Measurements from ENCODE around the gene MEX3A.
"Not testable (repeated sequence)": the region's sequence is repeated elsewhere in the genome, so short reads cannot be mapped to it uniquely, and the experiment has no call there.

MEX3A gene

DNA sequence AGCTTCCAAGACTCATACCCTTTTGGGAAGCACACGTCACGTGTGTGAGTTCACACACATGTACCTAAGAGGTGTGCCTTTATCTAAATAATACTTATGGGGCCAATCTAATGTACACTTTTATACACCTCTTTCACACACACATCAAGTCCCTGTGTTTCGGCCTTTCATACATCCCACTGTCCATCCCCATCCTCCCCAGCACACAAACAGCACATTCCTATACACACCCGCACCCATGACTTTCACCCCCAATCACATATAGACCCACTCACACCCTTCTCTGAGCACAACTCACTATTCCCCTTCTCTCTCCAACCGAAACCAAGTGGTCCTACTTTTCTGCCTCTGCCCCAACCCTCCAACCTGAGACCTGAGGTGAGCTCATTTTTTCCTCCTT is 3.5 kb downstream of the MEX3A start:
- DNase-seq: no peak

DNA sequence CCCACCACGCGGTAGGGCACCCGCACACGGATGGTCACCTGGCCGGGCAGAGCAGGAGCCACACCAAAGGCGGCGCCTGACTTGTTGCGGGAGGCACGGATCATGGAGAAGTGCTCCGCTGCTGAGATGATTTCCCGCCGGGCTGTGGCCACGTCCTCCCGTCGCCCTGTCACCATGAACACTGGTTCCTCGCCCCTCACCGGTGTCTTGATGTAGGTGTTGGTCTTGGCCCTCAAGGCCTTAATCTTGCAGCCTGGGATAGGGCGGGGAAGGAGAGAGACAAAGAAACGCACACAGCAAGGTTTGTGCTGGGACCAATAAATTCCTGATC is 4.9 kb downstream of the MEX3A start:
- DNase-seq: no peak

DNA sequence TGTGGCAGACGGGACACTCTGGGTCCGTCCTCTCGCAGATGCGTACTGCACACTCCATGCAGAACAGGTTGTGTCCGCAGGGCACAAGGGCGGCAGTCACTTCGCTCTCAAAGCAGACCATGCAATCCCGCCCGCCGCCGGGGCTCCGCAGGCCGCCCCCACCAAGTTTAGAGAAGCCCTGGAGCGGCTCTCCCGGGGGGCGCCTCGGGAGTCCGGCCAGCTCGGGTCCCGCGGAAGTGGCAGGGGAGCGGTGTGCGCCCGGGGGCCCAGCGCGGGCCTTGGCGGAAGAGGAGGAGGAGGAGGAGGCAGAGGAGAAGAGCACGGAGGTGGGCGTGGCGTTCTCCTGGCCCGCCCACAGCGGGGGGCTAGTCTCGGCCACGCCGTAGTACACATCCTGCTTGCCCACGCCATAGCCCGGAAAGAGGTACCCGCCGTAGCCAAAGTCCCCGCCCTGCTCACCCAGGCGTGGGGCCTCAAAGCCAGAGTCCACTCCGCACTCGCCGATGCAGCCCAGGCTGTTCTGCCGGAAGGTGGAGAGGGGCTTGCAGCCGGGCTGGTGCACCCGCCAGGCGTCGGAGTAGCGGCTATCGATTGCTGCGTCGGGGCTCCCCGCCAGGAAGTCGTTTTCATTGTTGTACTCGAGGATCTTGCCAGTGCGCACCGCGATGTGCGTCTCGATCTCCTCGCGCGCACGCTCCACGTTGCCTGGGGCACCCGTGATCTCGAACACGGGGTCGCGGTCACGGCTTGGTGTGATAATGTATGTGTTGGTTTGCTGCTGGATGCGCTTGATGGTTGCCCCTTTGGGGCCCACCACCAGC is 5.4 kb downstream of the MEX3A start:
- no peak for DNase-seq

DNA sequence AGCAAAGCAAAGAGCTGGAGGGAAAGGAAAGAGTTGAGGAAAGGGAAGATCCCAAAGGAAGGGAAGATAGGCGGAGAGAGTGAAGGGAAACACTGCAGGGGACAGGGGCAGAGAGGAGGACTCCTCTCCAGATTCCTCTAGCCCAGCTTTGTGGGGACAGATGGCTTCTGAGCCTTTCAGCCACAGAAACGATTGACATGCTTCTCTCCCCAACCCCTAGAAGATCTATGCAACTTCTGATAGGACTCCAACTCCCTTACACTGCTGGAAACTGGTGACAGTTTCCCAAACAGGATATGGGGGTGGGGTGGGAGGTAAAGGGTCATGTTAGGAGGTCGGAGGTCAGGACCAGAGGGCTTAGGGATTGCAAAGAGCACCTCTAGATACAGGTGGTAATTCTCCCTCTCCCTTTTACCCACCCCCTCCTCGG is 6.5 kb downstream of the MEX3A start:
- no peak for DNase-seq

DNA sequence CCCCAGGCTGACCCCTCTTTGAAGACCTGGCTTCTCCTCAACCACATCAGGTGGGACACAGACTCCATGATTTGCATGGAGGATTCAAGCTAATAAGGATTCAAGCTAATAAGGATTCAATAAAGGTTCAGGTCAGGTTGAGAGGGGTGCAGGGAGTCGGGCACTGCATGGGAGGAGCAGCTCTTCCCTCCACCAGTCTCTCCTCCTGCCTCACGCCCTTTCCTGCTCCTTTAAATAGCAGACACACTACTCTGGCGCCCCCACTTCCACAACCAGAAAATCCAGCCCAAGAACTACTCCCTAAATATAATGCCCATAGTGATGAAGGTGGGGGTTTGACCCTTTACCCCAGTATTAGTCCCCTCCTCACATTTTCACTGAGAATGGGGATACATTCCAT is 7.1 kb downstream of the MEX3A start:
- peak in 1 of 2 donors; percentile 15 for DNase-seq

DNA sequence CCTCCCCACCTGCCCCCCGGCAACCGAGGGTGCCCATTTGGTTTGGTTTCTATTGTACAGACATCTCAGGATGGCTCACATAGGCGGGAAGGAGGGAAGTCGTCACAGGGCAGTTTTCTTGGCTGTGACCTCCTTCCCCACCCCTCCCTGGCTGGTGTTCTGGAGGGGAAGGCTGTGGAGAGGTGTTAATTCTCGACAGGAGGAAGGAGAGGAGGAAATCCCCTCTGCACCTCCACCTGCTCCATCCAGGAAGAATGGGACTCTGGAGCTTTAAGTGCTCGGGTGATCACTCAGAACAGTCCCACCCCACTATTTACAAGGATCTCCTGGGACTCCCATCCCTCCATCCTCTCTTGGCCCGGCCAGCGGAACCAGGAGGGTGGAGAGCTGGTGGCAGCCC is 7.6 kb downstream of the MEX3A start:
- no peak for DNase-seq

GRCh38 chr1:156073740-156074139 is 8.5 kb downstream of the MEX3A start:
- no peak for DNase-seq

DNA sequence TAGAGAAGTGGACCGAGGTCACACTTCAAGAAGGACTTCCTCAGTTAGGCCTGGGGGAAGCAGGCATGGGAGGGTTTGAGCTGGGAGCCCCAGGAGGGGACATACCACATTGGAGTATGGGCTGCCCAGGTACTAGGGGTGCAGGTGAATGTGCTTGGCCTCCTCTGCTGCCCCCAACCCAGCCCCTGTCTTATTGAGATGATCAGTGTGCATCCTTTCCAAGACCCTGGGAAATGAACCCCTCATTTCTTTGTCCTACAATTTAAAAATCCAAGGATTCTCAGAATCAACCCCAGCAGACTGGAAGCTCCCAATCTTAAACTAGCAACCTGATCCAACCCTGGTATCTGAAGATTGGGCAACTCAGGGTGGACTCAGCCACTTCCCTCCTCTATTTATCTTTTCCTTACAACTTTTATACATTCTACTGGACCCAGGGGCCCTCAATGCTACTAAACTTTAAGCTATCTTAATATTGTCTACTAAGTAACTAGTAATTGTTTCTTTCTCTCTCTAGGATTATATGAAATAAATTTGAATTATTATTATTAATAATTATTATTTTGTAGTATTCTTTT is 9.1 kb downstream of the MEX3A start:
- no peak for DNase-seq

DNA sequence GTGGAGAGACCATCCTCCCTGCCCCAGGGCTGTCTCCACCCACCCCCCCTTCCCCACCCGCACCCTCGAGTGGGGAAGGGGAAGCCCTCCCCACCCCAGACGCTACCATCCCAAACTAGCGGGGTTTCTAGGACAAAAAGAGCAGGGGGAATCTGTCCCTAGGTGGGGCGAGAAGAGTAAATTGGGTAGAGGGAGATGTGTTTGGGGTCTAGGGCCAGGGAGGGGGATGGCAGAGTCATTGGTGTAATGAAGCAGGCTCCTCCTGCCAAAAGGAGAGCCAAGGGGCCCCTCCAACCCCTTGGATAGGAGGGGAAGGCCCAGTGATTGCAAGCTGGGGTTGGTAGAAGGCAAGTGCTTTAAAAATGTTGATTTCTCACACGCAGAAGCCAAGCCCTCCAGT is 10.0 kb downstream of the MEX3A start:
- no peak for DNase-seq

DNA sequence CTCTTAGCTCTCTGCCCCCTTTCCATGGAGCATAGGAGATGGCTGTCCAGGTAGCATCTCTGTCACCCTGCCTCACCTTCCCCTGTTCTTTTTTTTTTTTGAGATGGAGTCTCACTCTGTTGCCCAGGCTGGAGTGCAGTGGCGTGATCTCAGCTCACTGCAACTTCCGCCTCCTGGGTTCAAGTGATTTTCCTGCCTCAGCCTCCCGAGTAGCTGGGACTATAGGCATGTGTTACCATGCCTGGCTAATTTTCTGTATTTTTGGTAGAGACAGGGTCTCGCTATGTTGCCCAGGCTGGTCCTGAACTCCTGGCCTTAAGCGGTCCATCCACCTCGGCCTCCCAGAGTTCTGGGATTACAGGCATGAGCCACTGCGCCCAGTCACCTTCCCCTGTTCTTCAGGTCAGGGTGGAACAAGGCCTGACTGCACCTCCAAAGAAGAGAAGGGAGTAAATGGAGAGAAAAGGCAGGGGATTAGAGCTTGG is 10.9 kb downstream of the MEX3A start:
- not testable (repeated sequence) for DNase-seq

DNA sequence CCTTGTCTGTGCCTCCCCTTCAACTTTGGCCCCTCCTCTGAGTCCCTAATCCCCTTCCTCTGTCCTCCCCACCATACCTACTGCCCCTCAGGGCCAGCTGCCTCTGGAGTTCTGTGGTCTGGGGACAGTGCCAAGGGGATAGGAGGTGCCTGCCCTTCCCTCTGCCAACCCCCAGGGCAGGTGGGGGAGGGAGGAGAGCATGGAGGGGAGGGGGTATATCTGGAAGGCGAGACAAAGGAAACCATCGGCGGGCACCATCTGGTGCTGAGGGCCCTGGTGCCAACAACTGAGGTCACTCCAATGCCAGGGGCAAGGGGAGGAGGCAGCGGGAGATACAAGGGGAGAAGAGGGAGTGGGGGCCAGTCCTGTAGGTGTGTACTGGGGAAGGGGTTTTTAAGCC is 11.7 kb downstream of the MEX3A start:
- DNase-seq: no peak

GRCh38 chr1:156069490-156070455 is 12.5 kb downstream of the MEX3A start:
- DNase-seq: no peak

- no peak for DNase-seq
Observed at GRCh38 chr1:156067262-156067661, 15.0 kb downstream of the MEX3A start.

- no peak for DNase-seq
Observed at GRCh38 chr1:156065871-156066270, 16.4 kb downstream of the MEX3A start.

- no peak for DNase-seq
Observed at GRCh38 chr1:156065212-156065611, 17.1 kb downstream of the MEX3A start.

GRCh38 chr1:156064615-156065014 is 17.6 kb downstream of the MEX3A start:
- no peak for DNase-seq

DNA sequence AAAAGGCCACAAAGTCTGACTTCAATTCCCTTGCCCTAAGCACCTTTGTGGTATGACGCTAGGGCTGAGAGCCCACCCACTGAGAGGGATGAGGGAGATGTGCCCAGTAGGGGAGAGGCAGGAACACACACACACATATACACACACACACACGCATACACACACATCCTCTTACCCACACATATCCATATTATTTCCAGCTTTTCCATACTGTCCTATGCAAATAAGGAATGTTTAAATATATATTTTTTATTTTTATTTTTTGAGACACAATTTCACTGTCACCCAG is 18.3 kb downstream of the MEX3A start:
- DNase-seq: no peak

- DNase-seq: no peak
Observed at GRCh38 chr1:156062189-156062588, 20.1 kb downstream of the MEX3A start.

- DNase-seq: no peak
Observed at GRCh38 chr1:156060937-156061636, 21.2 kb downstream of the MEX3A start, which contains the start of gene RAB25. Gene RAB25, plus strand, starts transcription at chr1:156061160. Its CDS starts 241 bp downstream, at chr1:156061401.

GRCh38 chr1:156056326-156056849 is 25.9 kb downstream of the MEX3A start:
- DNase-seq: no peak

DNA sequence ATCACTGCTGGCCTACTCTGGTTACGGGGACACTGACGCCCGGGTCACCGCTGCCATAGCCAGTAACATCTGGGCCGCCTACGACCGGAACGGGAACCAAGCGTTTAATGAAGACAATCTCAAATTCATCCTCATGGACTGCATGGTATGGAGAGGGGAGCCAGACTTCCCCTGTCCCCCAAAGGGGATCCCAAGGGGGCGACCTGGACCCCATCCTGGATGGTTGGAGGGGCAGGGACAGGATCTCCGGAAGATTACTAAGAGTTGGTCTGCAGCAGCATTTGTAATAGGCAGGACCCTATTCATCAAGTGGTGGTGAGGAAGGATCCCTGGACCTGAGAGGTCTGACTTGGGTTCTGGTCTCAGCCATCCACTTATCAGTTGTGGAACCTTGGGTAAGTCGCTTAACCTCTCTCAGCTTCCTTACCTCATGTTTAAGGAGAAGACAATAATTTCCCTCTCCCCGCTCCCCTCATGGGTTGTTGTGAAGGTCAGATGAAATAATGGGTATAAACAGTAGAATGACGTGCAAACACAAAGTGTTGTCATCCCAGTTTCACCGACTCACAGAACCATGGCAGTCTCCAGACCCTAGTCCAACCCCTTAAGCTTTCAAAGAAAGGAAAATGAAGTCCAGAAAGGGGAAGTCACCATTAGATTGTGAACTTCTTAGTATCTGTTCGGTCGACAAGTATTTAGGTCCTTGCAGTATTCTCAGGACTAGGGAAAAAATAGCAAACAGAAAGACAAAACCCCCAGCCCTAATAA is 26.8 kb downstream of the MEX3A start:
- peak in 1 of 2 donors; percentile 51 for DNase-seq
